Endothelial cell of umbilical vein (primary cell): Measurements from ENCODE around the gene DPP6. TPM values are rescaled to one million over a fixed set of nuclear protein-coding genes. Genes with fewer than 3 reads are reported as not detected.
"Not testable (repeated sequence)": the region's sequence is repeated elsewhere in the genome, so short reads cannot be mapped to it uniquely, and the experiment has no call there.

Source experiments
- BruUV-seq: library from RNA; stranded (reverse); fragments of 400-500 nt; replicated peaks from 2 replicates; lab custom pipeline; 2021; lab: Mats Ljungman, UMichigan
- CTCF ChIA-PET: fragments of 300-600, 350-600 bp; sonication (Branson Sonifier 250); formaldehyde crosslinking; loops from one replicate; lab custom pipeline; 2021; ENCODE audit warnings: antibody characterized with exemption, inconsistent platforms; lab: Charles Lee
- POLR2A ChIA-PET: fragments of 300-600, 350-600 bp; sonication (Branson Sonifier 250); formaldehyde crosslinking; loops from one replicate; lab custom pipeline; 2021; ENCODE audit warnings: antibody characterized with exemption, inconsistent platforms; lab: Charles Lee
- DNase-seq: peaks from one replicate; pipeline ENCODE4 v3.0.0-alpha.2; 2011; ENCODE audit warnings: low read depth, low spot score
- FAIRE-seq: peaks from 2 replicates; lab custom pipeline; 2011; peaks lifted over from hg19 to GRCh38; lab: Jason Lieb, UNC
- H2AFZ ChIP-seq: 2 replicates; pipeline ENCODE4 v1.6.0; 2012; ENCODE audit warnings: low read depth, low read length, control low read depth, inconsistent platforms
- H3K27ac ChIP-seq: 2 replicates; pipeline ENCODE4 v1.5.1; 2011; ENCODE audit warnings: low read depth, mild to moderate bottlenecking, control low read depth, low read length, moderate library complexity; ENCODE audit not compliant: insufficient read depth
- H3K27me3 ChIP-seq, 2 experiments: 2 replicates each; pipeline versions ENCODE4 v1.6.0 to v1.6.1; 2011; ENCODE audit warnings: low read length in 2 of 2, mixed read lengths in 1 of 2; ENCODE audit not compliant: control insufficient read depth in 2 of 2, insufficient read depth in 2 of 2
- H3K36me3 ChIP-seq, 2 experiments: 2 replicates in 1 of 2; 3 replicates in 1 of 2; pipeline ENCODE4 v1.5.1; 2011; ENCODE audit warnings: low read length in 2 of 2, mild to moderate bottlenecking in 1 of 2, moderate library complexity in 1 of 2; ENCODE audit not compliant: control insufficient read depth in 2 of 2, insufficient read depth in 2 of 2; ENCODE audit errors: extremely low read depth in 1 of 2
- H3K4me1 ChIP-seq: 3 replicates; pipeline ENCODE4 v1.5.1; 2011; ENCODE audit warnings: mild to moderate bottlenecking, low read length; ENCODE audit not compliant: control insufficient read depth, insufficient read depth; ENCODE audit errors: extremely low read depth
- H3K4me2 ChIP-seq: 2 replicates; pipeline ENCODE4 v1.6.1; 2011; ENCODE audit warnings: low read length, control low read depth, mixed read lengths; ENCODE audit not compliant: insufficient read depth
- H3K4me3 ChIP-seq, 3 experiments: fragments of 200-600 bp in 1 of 3; sonication (generic), shearing (Covaris generic) in 1 of 3; replicated peaks in 1 of 3; 2 replicates each; pipeline ENCODE4 v1.5.1; 2011 to 2016; ENCODE audit warnings: control low read depth in 3 of 3, low read length in 3 of 3, mild to moderate bottlenecking in 2 of 3, inconsistent platforms in 1 of 3, low read depth in 1 of 3, moderate library complexity in 1 of 3; ENCODE audit not compliant: insufficient read depth in 1 of 3
- H3K79me2 ChIP-seq: 2 replicates; pipeline ENCODE4 v1.6.0; 2012; ENCODE audit warnings: low read length, inconsistent platforms; ENCODE audit not compliant: control insufficient read depth, insufficient read depth
- H3K9ac ChIP-seq: replicated peaks from 2 replicates; pipeline ENCODE3; 2011; ENCODE audit warnings: low read length, control low read depth; ENCODE audit not compliant: insufficient read depth; ENCODE audit errors: extremely low read depth
- H3K9me1 ChIP-seq: replicated peaks from 3 replicates; pipeline ENCODE4 v1.6.0; 2011; ENCODE audit warnings: mild to moderate bottlenecking, low read length; ENCODE audit not compliant: control insufficient read depth, insufficient read depth; ENCODE audit errors: extremely low read depth
- H3K9me3 ChIP-seq: replicated peaks from 2 replicates; pipeline ENCODE4 v1.5.1; 2012; ENCODE audit warnings: low read length, inconsistent platforms; ENCODE audit not compliant: control insufficient read depth, insufficient read depth
- H4K20me1 ChIP-seq: replicated peaks from 2 replicates; pipeline ENCODE3; 2011; ENCODE audit warnings: mild to moderate bottlenecking, low read length; ENCODE audit not compliant: control insufficient read depth, insufficient read depth; ENCODE audit errors: extremely low read depth
- dilution Hi-C: fragments of 300-500 bp; cut with MboI; formaldehyde crosslinking; loops from one replicate; pipeline ENCODE4 v1.15.0; 2019; ENCODE audit warnings: low sequenced_read_pairs; ENCODE audit not compliant: extremely low pct_ligation_motif_present
- intact Hi-C: fragments of 100-400 bp; cut with micrococcal nuclease; formaldehyde crosslinking; loops from one replicate; pipeline ENCODE4 v1.10.0; 2022
- polyA plus RNA-seq, 4 experiments: library from polyadenylated mRNA; depleted of rRNA in 3 of 4; stranded (reverse) in 3 of 4; unstranded in 1 of 4; fragments of >200 nt; gene quantifications; 2 replicates each; pipeline versions ENCODE4 v1.2.1 to v1.2.3, GENCODE V29; 2011 to 2012; ENCODE audit warnings: missing spikeins in 1 of 4
- total RNA-seq: library from RNA; stranded (reverse); gene quantifications from 2 replicates; pipeline ENCODE4 v1.2.3, GENCODE V29; 2021

Gene DPP6
- total and polyA plus RNA-seq, 2 donors (not counting 3 experiments of a cell fraction or from before 2014, with no cell fraction given): not detected

GRCh38 chr7:154058783-154059182 lies 6.6 kb downstream of the DPP6 start:
- intact Hi-C loops, CTCF ChIA-PET, H3K36me3 ChIP-seq, H3K9ac ChIP-seq, DNase-seq, H3K27ac ChIP-seq, H3K79me2 ChIP-seq, dilution Hi-C loops, H3K9me3 ChIP-seq, H3K4me3 ChIP-seq, H2AFZ ChIP-seq, H3K4me2 ChIP-seq, H4K20me1 ChIP-seq, H3K27me3 ChIP-seq, H3K4me1 ChIP-seq, BruUV-seq, POLR2A ChIA-PET, FAIRE-seq, H3K9me1 ChIP-seq: not testable (repeated sequence)

GRCh38 chr7:154060551-154060950 lies 8.4 kb downstream of the DPP6 start:
- H3K9me1 ChIP-seq, FAIRE-seq, H3K4me2 ChIP-seq, H3K27me3 ChIP-seq, intact Hi-C loops, CTCF ChIA-PET, H3K27ac ChIP-seq, H4K20me1 ChIP-seq, dilution Hi-C loops, H3K36me3 ChIP-seq, H3K9ac ChIP-seq, H3K79me2 ChIP-seq, DNase-seq, POLR2A ChIA-PET, H3K4me3 ChIP-seq, BruUV-seq, H2AFZ ChIP-seq, H3K9me3 ChIP-seq, H3K4me1 ChIP-seq: not testable (repeated sequence)

- H4K20me1 ChIP-seq, H3K27me3 ChIP-seq, POLR2A ChIA-PET, H3K9me3 ChIP-seq, BruUV-seq, intact Hi-C loops, H3K9me1 ChIP-seq, H3K79me2 ChIP-seq, H3K27ac ChIP-seq, H3K4me1 ChIP-seq, H3K4me2 ChIP-seq, H3K36me3 ChIP-seq, H3K4me3 ChIP-seq, H2AFZ ChIP-seq, DNase-seq, H3K9ac ChIP-seq, dilution Hi-C loops, CTCF ChIA-PET, FAIRE-seq: not testable (repeated sequence)
Observed at GRCh38 chr7:154071833-154072232, 19.6 kb downstream of the DPP6 start.

GRCh38 chr7:154072395-154073181 lies 20.4 kb downstream of the DPP6 start:
- DNase-seq, intact Hi-C loops, H3K4me1 ChIP-seq, H2AFZ ChIP-seq, H3K27ac ChIP-seq, POLR2A ChIA-PET, H3K27me3 ChIP-seq, BruUV-seq, FAIRE-seq, H3K36me3 ChIP-seq, H3K9me1 ChIP-seq, dilution Hi-C loops, H3K79me2 ChIP-seq, H3K9ac ChIP-seq, H3K9me3 ChIP-seq, H3K4me3 ChIP-seq, H3K4me2 ChIP-seq, H4K20me1 ChIP-seq, CTCF ChIA-PET: not testable (repeated sequence)
